Smooth muscle cell of the brain vasculature (primary cell): ENCODE results near the gene MMP28.

Source experiments
- DNase-seq: peaks from one replicate; pipeline ENCODE4 v3.0.0-alpha.2; 2012; ENCODE audit warnings: low read depth, low spot score

The MMP28 gene

GRCh38 chr17:35743626-35744328 lies 51.7 kb downstream of the MMP28 start:
- peak; percentile 12 for DNase-seq

GRCh38 chr17:35742896-35743477 lies 52.5 kb downstream of the MMP28 start:
- no peak for DNase-seq

GRCh38 chr17:35742496-35742895 lies 52.9 kb downstream of the MMP28 start:
- no peak for DNase-seq

- no peak for DNase-seq
Observed at GRCh38 chr17:35740997-35741931, 54.2 kb downstream of the MMP28 start.

GRCh38 chr17:35740216-35740615 lies 55.2 kb downstream of the MMP28 start:
- DNase-seq: no peak

GRCh38 chr17:35738519-35739133 lies 56.8 kb downstream of the MMP28 start:
- no peak for DNase-seq

- no peak for DNase-seq
Observed at GRCh38 chr17:35736236-35736635, 59.2 kb downstream of the MMP28 start.

GRCh38 chr17:35735036-35735805 lies 60.2 kb downstream of the MMP28 start:
- DNase-seq: no peak

- DNase-seq: no peak
Observed at GRCh38 chr17:35734396-35734795, 61.0 kb downstream of the MMP28 start.

- no peak for DNase-seq
Observed at GRCh38 chr17:35733366-35733765, 62.1 kb downstream of the MMP28 start.

- DNase-seq: no peak
Observed at GRCh38 chr17:35732806-35733136, 62.7 kb downstream of the MMP28 start.

- no peak for DNase-seq
Observed at GRCh38 chr17:35731917-35732805, 63.3 kb downstream of the MMP28 start.

GRCh38 chr17:35731239-35731916 lies 64.1 kb downstream of the MMP28 start, which contains the start of gene RASL10B:
Gene RASL10B (plus strand): TSS chr17:35731639. CDS start chr17:35735185, 3,546 bp downstream.
- no peak for DNase-seq

- no peak for DNase-seq
Observed at GRCh38 chr17:35730400-35731005, 64.9 kb downstream of the MMP28 start.

GRCh38 chr17:35729405-35729833 lies 66.0 kb downstream of the MMP28 start:
- DNase-seq: no peak

GRCh38 chr17:35728551-35728950 lies 66.9 kb downstream of the MMP28 start:
- no peak for DNase-seq

- no peak for DNase-seq
Observed at GRCh38 chr17:35727635-35728034, 67.8 kb downstream of the MMP28 start.

GRCh38 chr17:35726953-35727460 lies 68.4 kb downstream of the MMP28 start:
- no peak for DNase-seq
